Measurements from ENCODE around the gene RABGAP1L. TPM values are rescaled to one million over a fixed set of nuclear protein-coding genes. Genes with fewer than 3 reads are reported as not detected.
A peak's percentile ranks its signal among the peaks of the same experiment; 100 is the strongest.
"Not testable (repeated sequence)": the region's sequence is repeated elsewhere in the genome, so short reads cannot be mapped to it uniquely, and the experiment has no call there.

Gene RABGAP1L
- total RNA-seq, 1 donor from 2014 or later: 36.9 TPM

DNA sequence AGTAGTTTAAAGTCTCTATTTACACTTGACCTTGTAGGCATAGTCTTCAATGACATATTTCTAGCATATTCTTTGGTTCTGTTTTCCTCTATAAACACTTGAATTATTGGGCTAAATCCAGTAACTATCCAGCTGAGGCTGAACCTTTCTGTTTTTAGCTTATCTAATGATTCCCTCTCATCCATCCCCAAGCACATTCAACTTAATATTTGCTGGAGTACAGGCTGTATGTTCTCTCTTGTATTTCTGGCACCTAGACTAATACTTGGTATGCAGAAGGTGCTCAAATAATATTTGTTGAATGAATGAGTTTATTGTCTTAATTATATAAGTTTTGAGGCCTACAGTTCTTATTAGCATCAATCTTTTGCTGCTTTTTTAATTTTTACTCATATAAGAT is 88.7 kb downstream of the RABGAP1L start:
- no peak overlapping the region for H3K4me3 Mint-ChIP-seq
- peaks cover 16% of the 10 kb centered on the region for H3K36me3 Mint-ChIP-seq (ENCODE audit: low read depth)
- H3K4me1 Mint-ChIP-seq: no peaks in the 10 kb centered on the region
- DNase-seq: no peak
- no peaks in the 10 kb centered on the region for H3K9me3 Mint-ChIP-seq
- H3K27me3 Mint-ChIP-seq: no peaks in the 10 kb centered on the region
- intact Hi-C loops (cut with micrococcal nuclease): no loop called here
- H3K27ac Mint-ChIP-seq: no peak overlapping the region

DNA sequence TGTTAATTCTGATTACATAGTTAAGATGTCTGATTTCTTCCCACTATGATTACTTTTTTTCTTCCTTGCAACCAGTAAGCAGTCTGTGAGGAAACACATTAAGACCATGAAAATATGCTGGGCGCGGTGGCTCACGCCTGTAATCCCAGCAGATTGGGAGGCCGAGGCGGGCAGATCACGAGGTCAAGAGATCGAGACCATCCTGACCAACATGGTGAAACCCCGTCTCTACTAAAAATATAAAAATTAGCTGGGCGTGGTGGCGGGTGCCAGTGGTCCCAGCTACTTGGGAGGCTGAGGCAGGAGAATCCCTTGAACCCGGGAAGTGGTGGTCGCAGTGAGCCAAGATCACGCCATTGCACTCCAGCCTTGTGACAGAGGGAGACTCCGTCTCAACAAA is 97.1 kb downstream of the RABGAP1L start:
- H3K27ac Mint-ChIP-seq; H3K27me3 Mint-ChIP-seq; DNase-seq; H3K36me3 Mint-ChIP-seq (ENCODE audit: low read depth); H3K9me3 Mint-ChIP-seq; H3K4me1 Mint-ChIP-seq; H3K4me3 Mint-ChIP-seq: not testable (repeated sequence)
- intact Hi-C loops (cut with micrococcal nuclease): loop anchor here (5.0 kb wide), 1 partner anchor 471 kb away; no protein-coding TSS in a partner anchor

DNA sequence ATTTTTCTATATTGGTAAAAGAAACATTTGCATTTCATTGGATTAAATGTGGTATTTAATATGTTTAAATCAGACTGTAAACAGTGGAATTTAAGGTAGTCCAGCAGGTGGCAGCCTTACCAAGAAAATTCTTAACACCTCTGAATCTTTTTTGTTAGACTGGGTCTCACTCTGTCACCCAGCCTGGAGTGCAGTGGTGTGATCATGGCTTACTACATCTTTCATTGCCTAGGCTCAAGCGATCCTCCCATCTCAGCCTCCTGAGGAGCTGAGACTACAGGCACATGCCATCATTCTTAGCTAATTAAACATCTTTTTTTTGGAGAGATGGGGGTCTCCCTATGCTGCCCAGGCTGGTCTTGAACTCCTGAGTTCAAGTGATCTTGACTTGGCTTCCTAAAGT is 98.8 kb downstream of the RABGAP1L start:
- H3K9me3 Mint-ChIP-seq: no peaks in the 10 kb centered on the region
- intact Hi-C loops (cut with micrococcal nuclease): loop anchor here (1.0 to 5.0 kb wide), 2 partner anchors 469 to 486 kb away; no protein-coding TSS in a partner anchor
- H3K4me1 Mint-ChIP-seq: no peaks in the 10 kb centered on the region
- no peak overlapping the region for H3K27ac Mint-ChIP-seq
- peak; percentile 81 for DNase-seq
- H3K27me3 Mint-ChIP-seq: no peaks in the 10 kb centered on the region
- H3K36me3 Mint-ChIP-seq (ENCODE audit: low read depth): peaks cover 10% of the 10 kb centered on the region
- no peak overlapping the region for H3K4me3 Mint-ChIP-seq

DNA sequence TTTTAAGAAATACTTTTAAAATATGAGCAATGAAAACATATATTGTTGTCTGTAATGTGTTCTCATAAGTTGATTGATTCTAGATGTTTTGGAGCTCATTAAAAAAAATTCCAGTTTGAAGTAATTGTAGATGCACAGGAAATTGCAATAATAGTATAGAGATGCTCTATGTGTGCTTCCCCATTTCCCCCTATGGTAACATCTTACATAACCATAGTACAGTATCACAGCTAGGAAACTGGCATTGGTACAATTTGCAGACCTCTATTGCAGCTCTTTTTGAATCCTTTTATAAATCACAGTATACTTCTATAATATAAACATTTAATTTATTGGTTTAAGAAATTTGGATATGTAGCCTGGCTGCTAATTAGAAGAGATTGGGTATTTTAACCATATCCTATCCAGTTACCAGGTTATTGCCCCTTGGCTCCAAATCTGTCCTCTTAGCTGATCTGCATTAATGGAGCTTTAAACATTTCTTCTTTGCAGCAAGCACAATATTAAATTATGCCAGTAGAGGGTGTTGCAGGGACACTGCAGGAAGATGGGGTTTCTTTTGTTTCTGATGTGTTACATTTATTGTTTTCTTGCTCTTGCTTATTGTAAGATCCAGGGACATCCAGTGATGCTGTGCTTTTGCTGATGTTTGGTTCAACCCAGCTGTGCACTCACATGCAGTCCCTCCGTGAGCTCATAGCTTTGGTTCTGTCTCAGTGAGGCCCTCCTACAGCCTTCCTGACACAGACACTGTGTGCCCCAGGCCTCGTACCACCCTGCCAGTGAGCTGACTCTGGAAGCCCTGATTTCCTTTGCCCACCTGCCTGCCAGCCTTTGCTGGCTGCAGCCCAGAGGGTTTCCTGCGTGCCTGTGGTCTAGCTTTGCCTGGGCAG is 103.3 kb downstream of the RABGAP1L start:
- no peak overlapping the region for H3K27ac Mint-ChIP-seq
- intact Hi-C loops (cut with micrococcal nuclease): no loop called here
- no peak overlapping the region for H3K4me3 Mint-ChIP-seq
- no peaks in the 10 kb centered on the region for H3K27me3 Mint-ChIP-seq
- peak; percentile 66 for DNase-seq
- H3K9me3 Mint-ChIP-seq: no peaks in the 10 kb centered on the region
- H3K36me3 Mint-ChIP-seq (ENCODE audit: low read depth): no peaks in the 10 kb centered on the region
- H3K4me1 Mint-ChIP-seq: no peaks in the 10 kb centered on the region

DNA sequence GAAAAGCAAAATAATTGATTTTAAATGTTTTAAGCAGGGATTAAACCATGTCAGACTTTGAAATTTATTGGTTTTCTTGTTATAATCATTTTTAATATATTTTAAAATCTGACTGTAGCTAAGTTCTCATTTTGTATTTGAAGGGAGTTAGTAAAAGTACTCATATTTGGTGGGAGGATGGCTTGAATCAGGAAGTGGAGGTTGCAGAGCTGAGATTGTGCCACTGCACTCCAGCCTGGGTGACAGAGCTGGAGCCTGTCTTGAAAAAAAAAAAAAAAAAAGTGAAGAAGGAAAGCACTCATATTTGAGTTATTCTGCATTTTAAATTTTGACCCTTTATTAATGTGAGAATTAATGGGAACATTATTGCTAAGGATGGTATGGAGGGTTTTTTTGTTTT is 106.0 kb downstream of the RABGAP1L start:
- Mint-ChIP-seq H3K4me1 (no peaks in the 10 kb centered on the region), H3K27ac (no peak overlapping the region), H3K36me3 (ENCODE audit: low read depth) (no peaks in the 10 kb centered on the region), H3K9me3 (no peaks in the 10 kb centered on the region), H3K27me3 (no peaks in the 10 kb centered on the region), H3K4me3 (no peak overlapping the region)
- DNase-seq: no peak
- intact Hi-C loops (cut with micrococcal nuclease): no loop called here

DNA sequence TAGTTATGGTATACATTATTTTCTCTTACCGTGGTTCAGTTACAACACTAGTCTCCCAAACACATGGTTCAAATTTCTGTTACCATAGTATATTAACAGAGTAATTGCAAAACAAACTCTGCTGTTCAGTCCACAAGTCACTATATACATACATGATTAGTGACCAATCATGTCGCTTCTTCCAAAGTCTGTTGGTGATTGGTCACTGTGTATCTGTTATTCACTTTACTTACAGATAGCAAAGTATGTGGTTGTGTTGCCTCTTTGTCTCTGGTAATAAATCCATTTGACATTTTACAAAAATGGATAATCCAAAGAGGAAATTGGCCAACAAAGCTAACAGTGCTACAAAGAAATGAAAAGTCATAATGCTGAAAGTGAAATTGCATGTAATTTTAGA is 107.2 kb downstream of the RABGAP1L start:
- intact Hi-C loops (cut with micrococcal nuclease): no loop called here
- Mint-ChIP-seq H3K9me3 (no peaks in the 10 kb centered on the region), H3K36me3 (ENCODE audit: low read depth) (no peaks in the 10 kb centered on the region), H3K4me3 (no peak overlapping the region), H3K27me3 (no peaks in the 10 kb centered on the region), H3K4me1 (no peaks in the 10 kb centered on the region), H3K27ac (no peak overlapping the region)
- DNase-seq: no peak

DNA sequence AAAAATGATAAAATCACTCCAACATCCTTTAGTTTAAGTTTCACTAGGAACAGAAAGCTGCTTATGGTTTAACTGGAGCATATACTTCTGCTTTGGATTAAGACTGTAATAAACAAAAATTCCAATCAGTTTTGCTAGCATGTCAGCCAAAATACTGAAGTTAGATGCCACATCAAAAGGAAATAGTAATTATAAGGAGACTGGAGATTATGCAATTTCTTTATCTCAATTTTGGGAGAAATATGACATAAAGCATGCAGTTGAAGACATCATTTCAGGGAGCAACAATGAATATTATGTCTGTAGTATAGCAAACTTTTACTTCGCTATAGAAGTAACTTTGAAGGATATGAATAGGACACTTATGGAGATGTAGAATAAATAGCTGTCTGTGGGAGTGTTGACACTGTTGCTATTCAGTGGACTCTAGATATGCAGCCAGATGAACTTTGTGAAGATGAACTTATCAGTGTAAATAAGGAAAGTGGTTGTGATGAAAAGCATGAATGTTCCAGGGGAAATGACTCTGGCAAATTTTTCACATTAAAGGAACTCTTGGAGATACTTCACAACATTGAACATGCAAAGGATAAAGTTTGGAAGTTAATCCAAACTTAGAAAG is 107.8 kb downstream of the RABGAP1L start:
- H3K27ac Mint-ChIP-seq: no peak overlapping the region
- DNase-seq: no peak
- H3K9me3 Mint-ChIP-seq: no peaks in the 10 kb centered on the region
- H3K4me3 Mint-ChIP-seq: no peak overlapping the region
- H3K36me3 Mint-ChIP-seq (ENCODE audit: low read depth): no peaks in the 10 kb centered on the region
- no peaks in the 10 kb centered on the region for H3K27me3 Mint-ChIP-seq
- intact Hi-C loops (cut with micrococcal nuclease): no loop called here
- H3K4me1 Mint-ChIP-seq: no peaks in the 10 kb centered on the region

DNA sequence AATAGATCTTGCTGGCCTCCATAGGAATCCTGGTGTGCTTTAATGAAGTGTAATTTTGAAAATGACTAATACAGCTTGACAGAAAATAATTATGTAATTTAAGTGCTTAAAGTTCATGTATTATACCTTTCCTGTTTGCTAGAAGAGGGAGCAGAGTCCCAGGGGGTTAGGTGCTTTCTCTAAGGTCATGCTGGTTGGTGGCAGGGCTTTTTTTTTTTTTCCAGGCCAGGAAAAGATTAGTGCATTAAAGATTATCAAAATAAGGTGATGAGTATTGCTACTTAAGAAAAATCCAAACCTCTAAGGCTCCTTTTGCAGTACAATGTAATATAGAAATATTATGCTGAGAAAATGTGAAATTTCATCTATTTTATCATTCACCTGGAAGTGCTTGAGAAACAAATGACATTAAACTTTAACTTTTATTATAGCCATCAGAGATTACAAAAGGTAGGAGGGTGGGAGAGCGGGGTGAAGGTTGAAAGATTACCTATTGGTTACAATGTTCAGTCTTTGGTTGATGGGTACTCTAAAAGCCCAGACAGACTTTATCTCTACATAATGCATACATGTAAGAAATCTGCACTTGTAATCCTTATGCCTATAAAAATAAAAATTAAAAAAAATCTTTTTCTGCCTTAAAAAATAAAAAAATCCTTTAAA is 110.8 kb downstream of the RABGAP1L start:
- H3K9me3 Mint-ChIP-seq: no peaks in the 10 kb centered on the region
- H3K36me3 Mint-ChIP-seq (ENCODE audit: low read depth): no peaks in the 10 kb centered on the region
- no peak overlapping the region for H3K27ac Mint-ChIP-seq
- intact Hi-C loops (cut with micrococcal nuclease): no loop called here
- H3K4me1 Mint-ChIP-seq: no peaks in the 10 kb centered on the region
- H3K27me3 Mint-ChIP-seq: no peaks in the 10 kb centered on the region
- H3K4me3 Mint-ChIP-seq: no peak overlapping the region
- DNase-seq: no peak

DNA sequence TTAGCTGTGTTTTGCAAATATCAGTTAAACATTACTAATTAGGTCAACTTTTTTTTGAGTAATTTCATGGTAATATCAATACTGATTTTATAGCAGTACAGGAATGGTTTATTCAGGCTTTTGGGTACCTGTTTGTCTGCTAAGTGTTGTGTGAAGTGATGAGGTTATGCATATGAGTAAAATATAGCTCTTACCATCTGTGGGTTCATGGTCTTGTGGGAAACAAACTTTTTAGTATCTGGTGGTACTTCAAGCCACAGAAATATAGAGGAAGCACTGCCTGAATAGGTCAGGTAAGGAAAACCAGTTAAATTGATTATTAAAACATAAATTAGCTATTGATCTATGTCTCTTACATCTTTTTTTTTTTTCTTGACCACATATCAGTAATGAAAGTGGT is 113.9 kb downstream of the RABGAP1L start:
- Mint-ChIP-seq H3K4me1 (no peaks in the 10 kb centered on the region), H3K36me3 (ENCODE audit: low read depth) (no peaks in the 10 kb centered on the region), H3K9me3 (no peaks in the 10 kb centered on the region), H3K27ac (no peak overlapping the region), H3K27me3 (no peaks in the 10 kb centered on the region), H3K4me3 (no peak overlapping the region)
- intact Hi-C loops (cut with micrococcal nuclease): no loop called here
- no peak for DNase-seq

DNA sequence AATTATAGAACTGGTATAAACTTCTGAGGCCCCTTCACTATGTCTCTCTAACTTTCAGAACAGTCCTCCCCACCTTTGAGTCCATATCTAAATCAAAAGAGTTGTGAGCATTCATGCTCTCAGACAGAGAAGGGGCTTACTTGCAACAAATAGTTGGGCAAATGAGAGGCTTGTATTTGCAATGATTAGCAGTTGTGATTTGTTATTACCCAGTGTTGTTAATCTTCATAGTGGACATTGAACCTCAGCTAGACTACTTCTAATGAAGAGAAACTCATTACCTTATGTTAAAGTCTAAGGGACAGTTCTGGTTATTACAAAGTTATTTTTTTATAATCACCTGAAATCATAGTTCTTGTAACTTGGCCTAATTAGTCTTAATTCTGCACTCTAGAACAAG is 114.5 kb downstream of the RABGAP1L start:
- no peak overlapping the region for H3K4me3 Mint-ChIP-seq
- H3K27me3 Mint-ChIP-seq: no peaks in the 10 kb centered on the region
- no peak for DNase-seq
- no peaks in the 10 kb centered on the region for H3K36me3 Mint-ChIP-seq (ENCODE audit: low read depth)
- intact Hi-C loops (cut with micrococcal nuclease): no loop called here
- H3K9me3 Mint-ChIP-seq: no peaks in the 10 kb centered on the region
- H3K4me1 Mint-ChIP-seq: no peaks in the 10 kb centered on the region
- H3K27ac Mint-ChIP-seq: no peak overlapping the region

DNA sequence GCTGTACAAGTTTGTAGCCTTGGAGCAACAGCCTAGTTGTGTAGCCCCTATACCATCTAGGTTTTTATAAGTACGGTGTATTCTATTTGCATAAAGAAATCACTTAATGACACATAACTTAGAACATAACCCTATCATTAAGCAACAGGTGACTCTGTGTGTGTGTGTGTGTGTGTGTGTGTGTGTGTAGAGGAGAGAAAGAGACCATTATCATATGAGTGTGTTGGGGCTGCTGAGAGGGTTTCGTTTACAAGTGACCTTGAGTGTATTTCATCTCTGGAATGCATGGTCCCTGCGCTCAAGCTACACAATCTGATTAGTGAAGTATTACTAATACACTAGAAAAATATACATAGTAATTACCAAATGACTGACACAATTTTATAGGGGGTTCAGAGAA is 115.1 kb downstream of the RABGAP1L start:
- DNase-seq: no peak
- no peak overlapping the region for H3K27ac Mint-ChIP-seq

DNA sequence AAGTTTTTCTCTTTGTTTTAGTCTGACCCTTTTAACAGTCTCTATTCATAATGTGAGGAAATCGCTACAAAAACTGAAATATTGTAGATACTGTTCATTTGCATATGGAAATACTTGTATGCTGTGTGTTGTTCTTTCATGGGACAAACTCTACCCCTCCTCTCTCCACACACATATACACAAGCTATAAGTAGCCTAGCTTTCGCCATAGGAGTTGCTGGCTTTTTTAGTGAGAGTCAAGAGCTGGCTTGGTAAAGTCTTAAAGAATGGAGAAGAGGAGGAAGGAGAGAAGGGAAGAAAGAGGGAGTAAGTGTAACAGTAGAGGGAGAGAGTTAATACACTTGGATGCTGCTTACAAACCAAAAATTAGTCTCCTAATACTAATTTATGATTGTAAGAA is 115.6 kb downstream of the RABGAP1L start:
- H3K36me3 Mint-ChIP-seq (ENCODE audit: low read depth): peaks cover 3% of the 10 kb centered on the region
- H3K4me3 Mint-ChIP-seq: no peak overlapping the region
- DNase-seq: no peak
- no peaks in the 10 kb centered on the region for H3K27me3 Mint-ChIP-seq
- no peaks in the 10 kb centered on the region for H3K4me1 Mint-ChIP-seq
- no peak overlapping the region for H3K27ac Mint-ChIP-seq
- no peaks in the 10 kb centered on the region for H3K9me3 Mint-ChIP-seq
- intact Hi-C loops (cut with micrococcal nuclease): no loop called here

More for the DNA sequence above, 115.1 kb downstream of the RABGAP1L start:
- H3K4me1 Mint-ChIP-seq: no peaks in the 10 kb centered on the region
- no peak overlapping the region for H3K4me3 Mint-ChIP-seq
- intact Hi-C loops (cut with micrococcal nuclease): no loop called here
- no peaks in the 10 kb centered on the region for H3K36me3 Mint-ChIP-seq (ENCODE audit: low read depth)
- no peaks in the 10 kb centered on the region for H3K9me3 Mint-ChIP-seq
- H3K27me3 Mint-ChIP-seq: no peaks in the 10 kb centered on the region

DNA sequence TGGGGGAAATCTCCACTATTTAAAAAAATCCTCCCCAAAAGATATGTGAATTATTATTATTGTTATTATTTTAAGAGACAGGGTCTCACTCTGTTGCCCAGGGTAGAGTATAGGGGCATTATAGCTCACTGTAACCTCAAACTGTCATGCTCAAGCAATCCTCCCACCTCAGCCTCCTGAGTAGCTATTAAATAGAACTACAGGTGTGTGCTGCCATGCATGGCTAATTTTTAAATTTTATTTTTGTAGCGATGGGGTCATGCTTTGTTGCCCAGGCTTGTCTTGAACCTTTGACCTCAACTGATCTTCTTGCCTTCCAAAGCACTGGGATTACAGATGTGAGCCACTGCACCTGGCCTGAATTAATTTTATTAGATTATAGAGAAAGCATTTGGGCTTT is 116.8 kb downstream of the RABGAP1L start:
- H3K27ac Mint-ChIP-seq: no peak overlapping the region
- peaks cover 13% of the 10 kb centered on the region for H3K36me3 Mint-ChIP-seq (ENCODE audit: low read depth)
- H3K4me3 Mint-ChIP-seq: no peak overlapping the region
- no peak for DNase-seq
- no peaks in the 10 kb centered on the region for H3K27me3 Mint-ChIP-seq
- intact Hi-C loops (cut with micrococcal nuclease): no loop called here
- H3K4me1 Mint-ChIP-seq: no peaks in the 10 kb centered on the region
- peaks cover 6% of the 10 kb centered on the region for H3K9me3 Mint-ChIP-seq

DNA sequence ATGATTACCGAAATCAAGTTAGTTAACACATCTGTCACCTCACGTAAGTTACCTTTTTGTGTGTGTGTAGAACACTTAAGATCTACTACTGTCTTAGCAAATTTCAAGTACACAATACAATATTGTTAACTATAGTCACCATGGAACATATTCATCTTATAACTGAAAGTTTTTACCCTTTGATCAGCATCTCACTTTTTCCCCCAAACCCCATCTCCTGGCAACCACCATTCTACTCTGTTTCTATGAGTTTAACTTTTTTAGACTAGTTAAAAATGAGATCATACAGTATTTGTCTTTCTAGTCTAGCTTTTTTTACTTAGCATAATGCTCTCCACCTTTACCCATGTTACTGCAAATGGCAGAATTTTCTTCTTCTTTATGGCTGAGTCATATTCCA is 124.7 kb downstream of the RABGAP1L start:
- peaks cover 15% of the 10 kb centered on the region for H3K9me3 Mint-ChIP-seq

More for the DNA sequence above, 124.7 kb downstream of the RABGAP1L start:
- Mint-ChIP-seq H3K4me1 (no peaks in the 10 kb centered on the region), H3K36me3 (ENCODE audit: low read depth) (peaks cover 55% of the 10 kb centered on the region), H3K27me3 (no peaks in the 10 kb centered on the region), H3K4me3 (no peak overlapping the region), H3K27ac (peak overlapping the region; percentile 8)
- no peak for DNase-seq
- intact Hi-C loops (cut with micrococcal nuclease): no loop called here

Measured in activated CD4-positive, alpha-beta T cell treated with anti-CD3 and anti-CD28 coated beads, Interleukin-2, amount 10 ng/mL, durations not matched to agents 24 days and 14 days (primary cell).